ENCODE measurements around the gene CDH4. TPM values are rescaled to one million over a fixed set of nuclear protein-coding genes. Genes with fewer than 3 reads are reported as not detected.
A peak's percentile ranks its signal among the peaks of the same experiment; 100 is the strongest.

The CDH4 gene
- total RNA-seq, 1 donor from 2014 or later = 1.1 TPM

DNA sequence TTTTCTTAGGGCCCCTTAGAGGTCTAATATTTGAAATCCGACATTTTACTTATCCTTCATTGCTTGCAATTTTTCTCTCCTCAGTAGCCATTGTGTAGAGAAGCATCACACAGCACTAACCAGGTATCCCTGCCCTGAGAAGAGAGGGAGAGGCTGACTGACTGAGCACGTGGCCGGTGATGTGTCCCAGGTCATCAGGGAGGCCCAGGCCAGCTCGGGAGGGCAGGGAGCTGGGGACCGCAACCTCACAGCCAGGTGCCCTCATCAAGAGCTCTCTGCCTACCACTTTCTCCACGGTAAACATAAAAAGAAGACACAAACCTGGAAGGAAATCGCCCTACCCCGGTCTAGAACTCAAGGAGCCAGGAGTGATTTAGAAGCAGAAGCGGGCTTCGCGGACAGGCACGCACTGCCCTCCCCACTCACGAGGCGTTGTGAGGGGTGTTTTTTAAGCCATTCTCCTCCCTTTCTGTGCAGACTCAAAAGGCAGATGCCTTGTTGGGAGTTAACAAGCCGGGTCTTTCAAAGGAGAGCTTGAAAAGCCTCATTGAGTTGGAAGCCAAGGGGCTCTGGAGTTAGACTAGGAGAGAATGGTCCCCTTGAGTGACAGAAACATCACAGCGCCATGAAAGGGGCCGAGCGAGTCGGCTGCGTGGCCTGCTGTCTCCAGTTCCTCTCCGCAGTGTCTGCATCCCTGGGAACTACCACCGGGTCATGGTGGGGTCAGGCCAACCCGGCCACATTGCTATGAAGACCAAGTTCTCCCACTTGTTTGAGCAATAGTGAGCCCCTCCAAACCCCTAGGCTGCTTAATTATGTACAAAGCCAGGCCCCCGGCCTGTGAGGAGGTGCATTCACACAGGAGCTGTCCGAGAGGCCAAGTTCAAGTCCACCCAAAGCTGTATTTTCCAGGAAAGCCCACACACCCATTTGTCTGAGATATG lies 285.4 kb downstream of the CDH4 start:
- DNase-seq = no peak

- peak; percentile 52 for DNase-seq
Measured at GRCh38 chr20:61538183-61538942, 286.3 kb downstream of the CDH4 start.

GRCh38 chr20:61538943-61539265 lies 286.8 kb downstream of the CDH4 start:
- no peak for DNase-seq

DNA sequence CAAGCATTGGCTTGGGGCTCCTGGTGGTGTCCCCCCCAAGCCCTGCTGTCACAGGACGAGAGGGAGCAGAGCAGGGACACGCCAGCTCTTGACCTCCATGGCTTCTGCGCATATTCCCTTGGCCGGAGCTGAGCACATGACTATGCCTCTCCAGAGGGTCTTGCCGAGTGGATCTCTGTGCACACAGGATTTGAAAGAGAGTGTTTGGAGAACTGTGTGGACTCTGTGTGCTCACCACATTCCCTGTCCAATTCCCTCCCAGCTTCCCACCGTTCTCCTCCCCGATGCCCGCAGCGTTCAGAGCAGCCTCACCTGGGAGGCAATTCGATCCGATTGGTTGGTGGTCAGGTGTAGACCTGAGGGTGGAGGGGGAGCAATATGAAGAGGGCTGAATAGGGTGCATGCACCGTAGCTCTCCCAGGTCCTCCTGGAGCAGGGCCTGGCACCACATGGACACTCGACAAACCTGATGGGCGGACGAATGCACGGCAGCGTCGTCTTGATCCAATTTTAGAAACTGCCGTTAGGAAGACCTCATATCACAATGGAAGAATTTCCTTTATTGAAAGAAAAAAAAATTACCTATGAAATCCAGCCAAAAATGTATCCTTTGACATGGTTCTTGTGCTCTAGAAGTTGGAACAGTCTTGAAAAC lies 287.8 kb downstream of the CDH4 start:
- DNase-seq = no peak

- no peak for DNase-seq
Measured at GRCh38 chr20:61541537-61541936, 289.5 kb downstream of the CDH4 start.

DNA sequence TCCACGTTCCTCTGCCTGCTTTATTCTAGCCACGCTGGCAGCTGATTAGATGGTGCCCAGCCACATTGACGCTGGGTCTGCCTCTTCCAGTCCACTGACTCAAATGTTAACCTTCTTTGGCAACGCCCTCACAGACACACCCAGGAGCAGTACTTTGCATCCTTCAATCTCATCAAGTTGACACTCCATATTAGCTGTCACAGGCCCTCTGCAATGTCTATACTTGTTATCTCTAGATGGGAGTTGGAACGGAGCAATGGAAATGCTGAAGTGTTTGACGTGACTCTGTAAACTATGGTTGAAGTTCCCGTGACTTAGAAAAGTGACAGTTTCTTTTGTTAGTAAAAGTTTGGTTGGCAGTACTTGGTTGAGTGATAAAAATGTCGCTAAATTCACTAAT lies 291.0 kb downstream of the CDH4 start:
- no peak for DNase-seq

- no peak for DNase-seq
Measured at GRCh38 chr20:61543931-61544745, 292.1 kb downstream of the CDH4 start.

DNA sequence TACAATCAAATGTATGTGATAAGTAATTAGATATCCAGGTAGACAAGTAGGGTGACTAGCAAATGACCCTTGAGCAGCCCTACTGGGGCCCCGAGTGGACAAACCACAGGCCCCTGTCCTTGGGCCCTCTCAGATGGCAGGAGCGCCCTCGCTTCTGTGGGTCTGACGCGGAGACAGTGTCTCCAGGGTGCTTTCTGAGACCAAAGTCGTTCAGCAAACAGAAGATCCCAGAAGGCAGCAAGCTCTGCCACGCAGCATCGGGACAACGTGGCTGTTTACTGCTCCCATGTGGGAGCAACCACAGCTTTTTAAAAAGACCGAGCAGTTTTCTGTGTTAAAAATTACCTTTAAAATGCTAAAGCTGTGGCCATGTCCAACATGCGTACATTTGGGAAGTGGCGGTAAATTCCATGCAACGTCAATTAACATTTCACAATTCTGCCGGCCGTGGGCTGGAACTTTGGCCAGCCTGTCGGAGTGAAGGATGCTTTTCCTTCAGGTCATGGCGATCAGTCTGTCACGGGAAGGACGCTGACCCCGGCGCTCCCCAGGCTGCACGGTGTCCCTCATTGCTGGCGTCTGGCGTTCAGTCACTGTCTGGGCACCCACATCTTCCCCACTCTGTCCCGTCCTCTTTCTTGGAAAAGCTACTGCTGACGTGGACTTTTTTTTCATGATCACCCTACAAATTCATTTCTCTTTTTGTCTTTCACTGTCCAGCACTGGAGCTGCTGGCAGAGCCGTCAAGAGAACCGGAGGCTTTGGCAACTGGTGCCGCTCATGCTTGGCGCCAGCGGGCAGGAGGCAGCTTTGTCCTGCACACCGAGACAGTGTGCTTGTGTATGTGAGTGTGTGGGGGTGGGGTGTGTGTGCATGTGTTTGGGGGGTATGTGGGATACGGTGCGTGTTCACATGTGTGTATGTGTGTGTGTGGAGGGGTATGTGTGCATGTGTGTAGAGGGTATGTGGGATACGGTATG lies 293.1 kb downstream of the CDH4 start:
- no peak for DNase-seq

GRCh38 chr20:61546641-61547040 lies 294.6 kb downstream of the CDH4 start:
- no peak for DNase-seq

DNA sequence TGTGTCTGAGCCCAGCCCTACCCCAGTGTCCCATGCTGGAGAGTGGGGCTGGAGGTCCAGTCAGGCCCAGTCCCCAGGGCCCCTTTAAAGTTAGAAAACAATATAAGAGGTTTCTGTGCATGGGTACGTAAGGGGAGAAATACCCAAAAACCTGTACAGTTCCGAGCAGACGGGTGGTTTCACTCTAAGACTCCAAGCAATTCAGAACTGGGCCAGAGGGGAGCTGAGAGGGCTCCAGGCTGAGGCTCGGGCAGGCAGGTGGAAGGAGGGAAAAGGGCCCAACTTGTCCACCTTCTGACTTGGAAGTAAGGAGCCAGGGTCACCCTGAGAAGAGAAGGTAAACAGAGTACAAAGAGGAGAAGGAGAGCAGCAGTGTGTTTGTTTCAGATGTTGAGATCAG lies 296.0 kb downstream of the CDH4 start:
- DNase-seq = no peak

DNA sequence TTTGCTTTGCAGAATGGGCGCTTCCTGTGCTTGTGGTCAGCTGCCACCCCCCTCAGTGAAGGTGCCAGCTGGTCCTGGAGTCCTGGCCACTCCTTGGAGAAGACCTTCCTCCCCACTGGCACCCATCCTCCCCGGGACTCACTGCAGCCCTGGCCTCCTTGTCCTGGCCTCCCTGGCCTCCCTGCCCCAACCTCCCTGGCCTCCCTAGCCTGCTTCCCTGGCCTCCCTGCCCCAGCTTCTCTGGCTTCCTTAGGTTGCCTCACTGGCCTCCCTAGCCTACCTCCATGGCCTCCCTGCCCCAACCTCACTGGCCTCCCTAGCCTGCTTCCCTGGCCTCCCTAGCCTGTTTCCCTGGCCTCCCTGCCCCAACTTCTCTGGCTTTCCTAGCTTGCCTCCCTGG lies 297.8 kb downstream of the CDH4 start:
- DNase-seq = no peak

GRCh38 chr20:61551401-61551800 lies 299.3 kb downstream of the CDH4 start:
- DNase-seq = no peak

GRCh38 chr20:61554617-61555016 lies 302.6 kb downstream of the CDH4 start:
- no peak for DNase-seq

GRCh38 chr20:61555566-61555965 lies 303.5 kb downstream of the CDH4 start:
- DNase-seq = no peak

- DNase-seq = no peak
Measured at GRCh38 chr20:61556111-61556510, 304.1 kb downstream of the CDH4 start.

- DNase-seq = no peak
Measured at GRCh38 chr20:61556673-61557072, 304.6 kb downstream of the CDH4 start.

DNA sequence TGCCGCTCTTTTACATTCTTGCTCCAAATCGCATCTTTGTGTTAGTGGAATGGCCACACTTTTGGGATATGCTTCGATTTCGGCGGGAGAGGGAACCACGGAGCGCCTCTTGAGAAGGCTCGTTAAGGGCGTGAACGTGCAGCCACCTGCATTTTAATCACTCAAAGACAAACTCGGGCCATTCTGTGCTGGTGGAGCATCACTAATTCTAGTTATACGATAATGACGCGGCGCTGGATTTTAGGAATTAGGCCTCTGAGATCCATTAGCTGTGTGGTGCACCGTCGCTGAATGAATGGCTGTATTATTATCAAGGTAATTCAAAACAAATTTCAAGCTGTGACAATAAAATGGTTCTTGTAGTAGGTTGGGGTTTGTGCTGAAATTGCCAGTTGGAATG lies 305.6 kb downstream of the CDH4 start:
- DNase-seq = no peak

DNA sequence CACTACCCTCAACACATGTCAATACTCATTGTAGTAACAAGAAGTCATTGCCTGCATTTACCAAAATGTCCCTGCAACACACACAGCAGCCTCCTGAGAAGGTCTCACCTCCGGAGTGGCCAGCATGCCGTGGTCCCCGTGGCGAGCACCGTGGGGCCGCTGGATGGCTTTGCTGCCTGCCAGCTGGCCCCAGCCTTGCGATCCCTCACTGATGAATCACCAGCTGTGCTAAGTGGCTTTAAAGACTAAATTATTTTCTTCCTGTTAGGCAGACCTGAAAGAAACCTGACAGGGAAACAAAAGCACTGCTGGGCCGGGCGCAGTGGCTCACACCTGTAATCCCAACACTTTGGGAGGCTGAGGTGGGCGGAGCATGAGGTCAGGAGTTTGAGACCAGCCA lies 306.7 kb downstream of the CDH4 start:
- no peak for DNase-seq

GRCh38 chr20:61559706-61560315 lies 307.8 kb downstream of the CDH4 start:
- DNase-seq = no peak

DNA sequence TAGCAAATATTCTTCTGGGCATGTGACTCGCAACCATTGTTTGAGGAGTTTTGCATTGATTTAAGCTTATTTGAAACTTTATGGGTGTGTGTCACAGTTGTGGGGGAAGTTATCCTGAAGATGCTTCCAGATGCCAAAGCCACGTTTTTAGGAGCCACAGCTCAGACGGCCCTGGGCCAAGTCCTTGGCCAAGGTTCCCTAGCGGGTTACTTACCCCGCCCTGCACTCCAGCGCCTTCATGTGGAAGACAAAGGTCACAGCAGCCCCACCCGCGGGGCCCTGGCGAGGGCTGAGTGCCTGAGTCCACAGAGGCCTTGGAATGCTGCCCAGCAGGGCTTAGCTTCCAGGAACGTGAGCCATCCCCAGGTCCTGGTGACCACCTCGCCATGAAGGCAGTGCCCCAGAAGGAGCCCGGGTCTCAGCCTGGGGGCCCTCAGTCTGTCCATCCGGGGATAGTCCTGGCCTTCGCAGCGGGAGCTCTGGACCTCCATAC lies 308.3 kb downstream of the CDH4 start:
- peak; percentile 5 for DNase-seq
